Dendritic cell treated with granulocyte-macrophage colony-stimulating factor and Interleukin-4, amounts not matched to agents 40 ng/mL and 50 ng/mL, for 4 days (primary cell): ENCODE measurements around the gene LEAP2.

ENCODE experiments used
- H3K27ac Mint-ChIP-seq: one replicate; pipeline ENCODE4 v1.8.0; 2022; ENCODE audit warnings: mild to moderate bottlenecking, mixed read lengths
- H3K27me3 Mint-ChIP-seq: one replicate; pipeline ENCODE4 v1.8.0; 2022; ENCODE audit warnings: mild to moderate bottlenecking, mixed read lengths
- H3K36me3 Mint-ChIP-seq: one replicate; pipeline ENCODE4 v1.8.0; 2022; ENCODE audit warnings: low read depth, mixed read lengths
- H3K4me1 Mint-ChIP-seq: one replicate; pipeline ENCODE4 v1.8.0; 2022; ENCODE audit warnings: low read depth, mixed read lengths
- H3K4me3 Mint-ChIP-seq: one replicate; pipeline ENCODE4 v1.8.0; 2022; ENCODE audit warnings: mild to moderate bottlenecking, moderate library complexity, mixed read lengths
- H3K9me3 Mint-ChIP-seq: one replicate; pipeline ENCODE4 v1.8.0; 2022; ENCODE audit warnings: mixed read lengths
- intact Hi-C: fragments of 100-400 bp; cut with micrococcal nuclease; formaldehyde crosslinking; loops from one replicate; pipeline ENCODE4 v1.15.0; 2022

LEAP2 gene

GRCh38 chr5:132877466-132877865, 4.0 kb downstream of the LEAP2 start:
- Mint-ChIP-seq H3K27ac (no peak overlapping the region), H3K36me3 (peaks cover 68% of the 10 kb centered on the region), H3K4me1 (no peaks in the 10 kb centered on the region), H3K27me3 (no peaks in the 10 kb centered on the region), H3K9me3 (no peaks in the 10 kb centered on the region), H3K4me3 (no peak overlapping the region)
- intact Hi-C loops = no loop called here

- peaks cover 69% of the 10 kb centered on the region for H3K36me3 Mint-ChIP-seq
- H3K9me3 Mint-ChIP-seq = no peaks in the 10 kb centered on the region
- no peak overlapping the region for H3K27ac Mint-ChIP-seq
Measured at GRCh38 chr5:132877938-132878337, 4.5 kb downstream of the LEAP2 start.

GRCh38 chr5:132883261-132883834, 9.9 kb downstream of the LEAP2 start:
- H3K4me1 Mint-ChIP-seq = peaks cover 23% of the 10 kb centered on the region
- no peaks in the 10 kb centered on the region for H3K9me3 Mint-ChIP-seq
- H3K27me3 Mint-ChIP-seq = no peaks in the 10 kb centered on the region
- peaks cover 88% of the 10 kb centered on the region for H3K36me3 Mint-ChIP-seq
- H3K27ac Mint-ChIP-seq = no peak overlapping the region
- H3K4me3 Mint-ChIP-seq = no peak overlapping the region
- intact Hi-C loops = loop anchor here (1.0 to 5.0 kb wide), 2 partner anchors 53 to 496 kb away; partner anchors contain the start of gene SHROOM1

More at GRCh38 chr5:132877938-132878337, 4.5 kb downstream of the LEAP2 start:
- H3K27me3 Mint-ChIP-seq = no peaks in the 10 kb centered on the region
- intact Hi-C loops = no loop called here
- no peak overlapping the region for H3K4me3 Mint-ChIP-seq
- H3K4me1 Mint-ChIP-seq = no peaks in the 10 kb centered on the region

- intact Hi-C loops = loop anchor here (5.0 kb wide), 1 partner anchor 497 kb away; no protein-coding TSS in a partner anchor
- Mint-ChIP-seq H3K36me3 (peaks cover 84% of the 10 kb centered on the region), H3K27ac (no peak overlapping the region)
Measured at GRCh38 chr5:132884548-132884947, 11.1 kb downstream of the LEAP2 start.

GRCh38 chr5:132886064-132886823, 12.8 kb downstream of the LEAP2 start:
- H3K27me3 Mint-ChIP-seq = no peaks in the 10 kb centered on the region
- H3K36me3 Mint-ChIP-seq = peaks cover 83% of the 10 kb centered on the region
- H3K27ac Mint-ChIP-seq = no peak overlapping the region
- no peak overlapping the region for H3K4me3 Mint-ChIP-seq
- no peaks in the 10 kb centered on the region for H3K9me3 Mint-ChIP-seq
- H3K4me1 Mint-ChIP-seq = peaks cover 23% of the 10 kb centered on the region
- intact Hi-C loops = no loop called here

More at GRCh38 chr5:132884548-132884947, 11.1 kb downstream of the LEAP2 start:
- Mint-ChIP-seq H3K4me3 (no peak overlapping the region), H3K4me1 (peaks cover 23% of the 10 kb centered on the region), H3K27me3 (no peaks in the 10 kb centered on the region), H3K9me3 (no peaks in the 10 kb centered on the region)

- Mint-ChIP-seq H3K4me1 (peaks cover 23% of the 10 kb centered on the region), H3K27me3 (no peaks in the 10 kb centered on the region), H3K27ac (peak overlapping the region; percentile 22), H3K4me3 (no peak overlapping the region), H3K9me3 (no peaks in the 10 kb centered on the region), H3K36me3 (peaks cover 82% of the 10 kb centered on the region)
- intact Hi-C loops = no loop called here
Measured at GRCh38 chr5:132887283-132887682, 13.8 kb downstream of the LEAP2 start.

GRCh38 chr5:132889501-132889900, 16.0 kb downstream of the LEAP2 start:
- Mint-ChIP-seq H3K36me3 (peaks cover 86% of the 10 kb centered on the region), H3K9me3 (no peaks in the 10 kb centered on the region), H3K27ac (no peak overlapping the region), H3K27me3 (no peaks in the 10 kb centered on the region), H3K4me1 (peaks cover 14% of the 10 kb centered on the region), H3K4me3 (no peak overlapping the region)
- intact Hi-C loops = no loop called here

GRCh38 chr5:132890817-132891216, 17.3 kb downstream of the LEAP2 start:
- peaks cover 14% of the 10 kb centered on the region for H3K4me1 Mint-ChIP-seq
- H3K27ac Mint-ChIP-seq = no peak overlapping the region
- H3K27me3 Mint-ChIP-seq = no peaks in the 10 kb centered on the region
- no peaks in the 10 kb centered on the region for H3K9me3 Mint-ChIP-seq
- intact Hi-C loops = no loop called here
- no peak overlapping the region for H3K4me3 Mint-ChIP-seq
- peaks cover 84% of the 10 kb centered on the region for H3K36me3 Mint-ChIP-seq

GRCh38 chr5:132895719-132896305, 22.3 kb downstream of the LEAP2 start:
- no peaks in the 10 kb centered on the region for H3K27me3 Mint-ChIP-seq
- H3K4me1 Mint-ChIP-seq = no peaks in the 10 kb centered on the region
- H3K27ac Mint-ChIP-seq = no peak overlapping the region
- intact Hi-C loops = no loop called here
- H3K4me3 Mint-ChIP-seq = no peak overlapping the region
- no peaks in the 10 kb centered on the region for H3K9me3 Mint-ChIP-seq
- H3K36me3 Mint-ChIP-seq = peaks cover 87% of the 10 kb centered on the region

GRCh38 chr5:132896685-132897084, 23.2 kb downstream of the LEAP2 start:
- Mint-ChIP-seq H3K9me3 (no peaks in the 10 kb centered on the region), H3K36me3 (peaks cover 90% of the 10 kb centered on the region)
- intact Hi-C loops = no loop called here

GRCh38 chr5:132898094-132898493, 24.6 kb downstream of the LEAP2 start:
- no peaks in the 10 kb centered on the region for H3K9me3 Mint-ChIP-seq
- H3K4me1 Mint-ChIP-seq = no peaks in the 10 kb centered on the region
- H3K36me3 Mint-ChIP-seq = peaks cover 86% of the 10 kb centered on the region
- H3K4me3 Mint-ChIP-seq = no peak overlapping the region
- intact Hi-C loops = no loop called here
- no peaks in the 10 kb centered on the region for H3K27me3 Mint-ChIP-seq
- no peak overlapping the region for H3K27ac Mint-ChIP-seq

More at GRCh38 chr5:132896685-132897084, 23.2 kb downstream of the LEAP2 start:
- H3K4me3 Mint-ChIP-seq = no peak overlapping the region
- H3K27ac Mint-ChIP-seq = no peak overlapping the region
- no peaks in the 10 kb centered on the region for H3K27me3 Mint-ChIP-seq
- no peaks in the 10 kb centered on the region for H3K4me1 Mint-ChIP-seq

GRCh38 chr5:132901036-132901435, 27.6 kb downstream of the LEAP2 start:
- peaks cover 74% of the 10 kb centered on the region for H3K36me3 Mint-ChIP-seq
- no peaks in the 10 kb centered on the region for H3K9me3 Mint-ChIP-seq
- no peak overlapping the region for H3K4me3 Mint-ChIP-seq
- intact Hi-C loops = no loop called here
- no peaks in the 10 kb centered on the region for H3K27me3 Mint-ChIP-seq
- peaks cover 6% of the 10 kb centered on the region for H3K4me1 Mint-ChIP-seq
- H3K27ac Mint-ChIP-seq = no peak overlapping the region

- H3K27ac Mint-ChIP-seq = no peak overlapping the region
- intact Hi-C loops = no loop called here
- H3K4me3 Mint-ChIP-seq = no peak overlapping the region
- no peaks in the 10 kb centered on the region for H3K27me3 Mint-ChIP-seq
- H3K4me1 Mint-ChIP-seq = peaks cover 6% of the 10 kb centered on the region
- H3K9me3 Mint-ChIP-seq = no peaks in the 10 kb centered on the region
- H3K36me3 Mint-ChIP-seq = peaks cover 67% of the 10 kb centered on the region
Measured at GRCh38 chr5:132901730-132902129, 28.3 kb downstream of the LEAP2 start.

GRCh38 chr5:132905938-132906337, 32.5 kb downstream of the LEAP2 start:
- H3K27me3 Mint-ChIP-seq = no peaks in the 10 kb centered on the region
- intact Hi-C loops = no loop called here
- H3K36me3 Mint-ChIP-seq = peaks cover 54% of the 10 kb centered on the region
- peaks cover 16% of the 10 kb centered on the region for H3K4me1 Mint-ChIP-seq
- H3K9me3 Mint-ChIP-seq = no peaks in the 10 kb centered on the region
- no peak overlapping the region for H3K27ac Mint-ChIP-seq
- no peak overlapping the region for H3K4me3 Mint-ChIP-seq
